ENCODE measurements around the gene NDFIP2. TPM values are rescaled to one million over a fixed set of nuclear protein-coding genes. Genes with fewer than 3 reads are reported as not detected.

The NDFIP2 gene
- total and polyA plus RNA-seq, 2 experiments from 2014 or later, result 28.3 to 28.7 TPM

DNA sequence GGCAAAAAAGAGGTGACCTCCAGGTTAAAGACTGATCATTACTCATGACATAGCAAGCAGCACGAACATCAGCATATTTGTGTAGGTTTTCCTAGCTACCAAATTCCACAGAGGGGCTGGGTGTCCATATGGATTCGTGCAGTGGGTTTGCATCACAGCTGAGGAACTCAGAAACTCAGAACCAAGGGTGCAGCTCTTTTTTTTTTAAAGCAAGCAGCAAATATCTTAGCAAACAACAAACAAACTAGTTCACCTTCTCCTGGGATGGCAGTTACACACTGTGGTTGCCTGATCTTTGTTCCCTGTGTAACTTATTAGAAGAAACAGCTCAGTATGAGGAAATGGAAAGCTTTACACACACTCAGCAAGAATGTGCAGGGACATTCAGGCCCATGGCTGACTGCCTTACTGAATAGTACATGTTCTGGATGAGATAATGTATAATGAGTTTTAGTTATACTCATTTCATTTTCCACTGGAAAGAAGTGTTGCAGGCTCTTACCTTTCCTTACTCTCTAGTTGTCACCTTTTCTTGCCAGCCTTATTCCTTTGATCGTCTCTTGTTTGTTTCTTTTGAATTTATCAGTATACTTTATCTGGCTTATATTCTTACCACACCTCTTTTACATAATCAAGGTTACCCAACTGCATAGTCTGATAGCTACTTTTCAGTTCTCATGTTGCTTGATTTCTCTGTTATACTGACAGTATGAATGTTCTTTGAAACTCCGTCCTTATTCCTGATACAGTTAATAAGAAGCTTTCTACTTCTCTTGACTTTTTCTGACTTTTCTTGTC lies 4.3 kb downstream of the NDFIP2 start:
- Mint-ChIP-seq H3K9me3 (no peaks in the 10 kb centered on the region), H3K4me1 (peaks cover 23% of the 10 kb centered on the region; the same call in 2 of the 3 replicates), H3K27ac (no peak overlapping the region; the same call in 1 of the 2 replicates), H3K27me3 (ENCODE audit: insufficient read depth, low read depth, poor library complexity) (peaks cover 2% of the 10 kb centered on the region), H3K4me3 (no peak overlapping the region), H3K36me3 (ENCODE audit: low read depth) (peaks cover 4% of the 10 kb centered on the region; the same call in 2 of the 3 replicates)
- no peak for DNase-seq (ENCODE audit: low spot score)
- Histone ChIP-seq H3K79me2 (replicated peaks; ENCODE audit: insufficient read depth) (peaks cover 87% of the 10 kb centered on the region), H3K36me3 (ENCODE audit: insufficient read depth) (no peaks in the 10 kb centered on the region), H3K9me2 (ENCODE audit: insufficient read depth) (peaks cover 9% of the 10 kb centered on the region), H3K4me3 (no peak overlapping the region), H3F3A (replicated peaks; ENCODE audit: low read depth) (0 out of 2 replicates have a peak, but pooled peaks cover 7% of the 10 kb centered on the region), H3K27ac (ENCODE audit: low read depth) (no peak overlapping the region), H2AFZ (no peak overlapping the region), H3K4me1 (ENCODE audit: insufficient read depth) (peaks cover 20% of the 10 kb centered on the region), H3K4me2 (no peak overlapping the region; the same call in 1 of the 2 replicates), H3K27me3 (ENCODE audit: insufficient read depth) (peaks cover 3% of the 10 kb centered on the region; the same call in 1 of the 2 replicates), H4K20me1 (replicated peaks; ENCODE audit: insufficient read depth) (no peaks in the 10 kb centered on the region)
- TF ChIP-seq JUNB (IDR thresholded peaks at IDR 0.05; ENCODE audit: unreplicated experiment) (no peak), CREB1 (CRISPR knock-in tag; IDR thresholded peaks at IDR 0.05; ENCODE audit: low read depth) (no peak), ZNF114 (CRISPR knock-in tag; IDR thresholded peaks at IDR 0.05) (no peak)
- TF ChIP-seq, protein P1, sequence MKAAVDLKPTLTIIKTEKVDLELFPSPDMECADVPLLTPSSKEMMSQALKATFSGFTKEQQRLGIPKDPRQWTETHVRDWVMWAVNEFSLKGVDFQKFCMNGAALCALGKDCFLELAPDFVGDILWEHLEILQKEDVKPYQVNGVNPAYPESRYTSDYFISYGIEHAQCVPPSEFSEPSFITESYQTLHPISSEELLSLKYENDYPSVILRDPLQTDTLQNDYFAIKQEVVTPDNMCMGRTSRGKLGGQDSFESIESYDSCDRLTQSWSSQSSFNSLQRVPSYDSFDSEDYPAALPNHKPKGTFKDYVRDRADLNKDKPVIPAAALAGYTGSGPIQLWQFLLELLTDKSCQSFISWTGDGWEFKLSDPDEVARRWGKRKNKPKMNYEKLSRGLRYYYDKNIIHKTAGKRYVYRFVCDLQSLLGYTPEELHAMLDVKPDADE (IDR thresholded peaks at IDR 0.05), result no peak
- TF ChIP-seq, protein P2, sequence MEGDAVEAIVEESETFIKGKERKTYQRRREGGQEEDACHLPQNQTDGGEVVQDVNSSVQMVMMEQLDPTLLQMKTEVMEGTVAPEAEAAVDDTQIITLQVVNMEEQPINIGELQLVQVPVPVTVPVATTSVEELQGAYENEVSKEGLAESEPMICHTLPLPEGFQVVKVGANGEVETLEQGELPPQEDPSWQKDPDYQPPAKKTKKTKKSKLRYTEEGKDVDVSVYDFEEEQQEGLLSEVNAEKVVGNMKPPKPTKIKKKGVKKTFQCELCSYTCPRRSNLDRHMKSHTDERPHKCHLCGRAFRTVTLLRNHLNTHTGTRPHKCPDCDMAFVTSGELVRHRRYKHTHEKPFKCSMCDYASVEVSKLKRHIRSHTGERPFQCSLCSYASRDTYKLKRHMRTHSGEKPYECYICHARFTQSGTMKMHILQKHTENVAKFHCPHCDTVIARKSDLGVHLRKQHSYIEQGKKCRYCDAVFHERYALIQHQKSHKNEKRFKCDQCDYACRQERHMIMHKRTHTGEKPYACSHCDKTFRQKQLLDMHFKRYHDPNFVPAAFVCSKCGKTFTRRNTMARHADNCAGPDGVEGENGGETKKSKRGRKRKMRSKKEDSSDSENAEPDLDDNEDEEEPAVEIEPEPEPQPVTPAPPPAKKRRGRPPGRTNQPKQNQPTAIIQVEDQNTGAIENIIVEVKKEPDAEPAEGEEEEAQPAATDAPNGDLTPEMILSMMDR (conservative IDR thresholded peaks at IDR 0.05; ENCODE audit: low read depth in 2 of 2), result no peak
- no peak for ATAC-seq

DNA sequence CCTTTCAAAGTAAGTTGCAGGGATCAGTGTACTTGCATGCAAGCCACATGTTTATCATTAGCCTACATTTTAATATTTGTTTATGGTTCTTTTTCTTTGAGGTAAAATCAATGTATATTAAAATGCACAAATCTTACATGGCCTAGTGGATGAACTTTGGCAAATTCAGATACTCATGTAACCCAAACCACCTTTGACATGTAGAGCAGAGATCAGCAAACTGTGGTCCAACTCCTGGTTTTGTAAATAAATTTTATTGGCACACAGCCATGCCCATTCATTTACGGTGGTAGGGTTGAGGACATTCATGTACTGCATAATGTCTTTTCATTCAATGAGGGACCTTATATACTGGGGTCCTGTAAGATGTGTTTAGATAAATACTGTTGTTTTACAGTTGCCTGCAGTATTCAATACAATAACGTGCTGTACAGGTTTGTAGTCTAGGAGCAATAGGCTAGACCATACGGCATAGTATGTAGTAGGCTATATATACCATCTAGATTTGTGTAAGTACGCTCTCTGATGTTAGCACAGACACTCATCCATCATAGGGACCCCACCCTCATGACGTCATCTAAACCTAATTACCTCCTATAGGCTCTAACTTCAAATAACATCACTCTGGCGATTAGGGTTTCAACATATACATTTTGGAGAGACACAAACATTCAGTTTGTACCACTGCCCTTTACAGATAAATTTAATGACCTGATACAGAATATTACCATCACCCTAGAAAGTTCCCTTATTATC lies 5.7 kb downstream of the NDFIP2 start:
- Histone ChIP-seq H3K27ac (ENCODE audit: low read depth) (no peak overlapping the region), H3K4me3 (no peak overlapping the region), H3K4me2 (no peak overlapping the region), H4K20me1 (replicated peaks; ENCODE audit: insufficient read depth) (no peaks in the 10 kb centered on the region), H3K27me3 (ENCODE audit: insufficient read depth) (no peaks in the 10 kb centered on the region), H3K4me1 (ENCODE audit: insufficient read depth) (peaks cover 33% of the 10 kb centered on the region), H3F3A (replicated peaks; ENCODE audit: low read depth) (0 out of 2 replicates have a peak, but pooled peaks cover under 1% of the 10 kb centered on the region), H3K79me2 (replicated peaks; ENCODE audit: insufficient read depth) (peaks cover 99% of the 10 kb centered on the region), H3K36me3 (ENCODE audit: insufficient read depth) (no peaks in the 10 kb centered on the region), H3K9me2 (ENCODE audit: insufficient read depth) (peaks cover 9% of the 10 kb centered on the region), H2AFZ (no peak overlapping the region)
- TF ChIP-seq, protein P3, sequence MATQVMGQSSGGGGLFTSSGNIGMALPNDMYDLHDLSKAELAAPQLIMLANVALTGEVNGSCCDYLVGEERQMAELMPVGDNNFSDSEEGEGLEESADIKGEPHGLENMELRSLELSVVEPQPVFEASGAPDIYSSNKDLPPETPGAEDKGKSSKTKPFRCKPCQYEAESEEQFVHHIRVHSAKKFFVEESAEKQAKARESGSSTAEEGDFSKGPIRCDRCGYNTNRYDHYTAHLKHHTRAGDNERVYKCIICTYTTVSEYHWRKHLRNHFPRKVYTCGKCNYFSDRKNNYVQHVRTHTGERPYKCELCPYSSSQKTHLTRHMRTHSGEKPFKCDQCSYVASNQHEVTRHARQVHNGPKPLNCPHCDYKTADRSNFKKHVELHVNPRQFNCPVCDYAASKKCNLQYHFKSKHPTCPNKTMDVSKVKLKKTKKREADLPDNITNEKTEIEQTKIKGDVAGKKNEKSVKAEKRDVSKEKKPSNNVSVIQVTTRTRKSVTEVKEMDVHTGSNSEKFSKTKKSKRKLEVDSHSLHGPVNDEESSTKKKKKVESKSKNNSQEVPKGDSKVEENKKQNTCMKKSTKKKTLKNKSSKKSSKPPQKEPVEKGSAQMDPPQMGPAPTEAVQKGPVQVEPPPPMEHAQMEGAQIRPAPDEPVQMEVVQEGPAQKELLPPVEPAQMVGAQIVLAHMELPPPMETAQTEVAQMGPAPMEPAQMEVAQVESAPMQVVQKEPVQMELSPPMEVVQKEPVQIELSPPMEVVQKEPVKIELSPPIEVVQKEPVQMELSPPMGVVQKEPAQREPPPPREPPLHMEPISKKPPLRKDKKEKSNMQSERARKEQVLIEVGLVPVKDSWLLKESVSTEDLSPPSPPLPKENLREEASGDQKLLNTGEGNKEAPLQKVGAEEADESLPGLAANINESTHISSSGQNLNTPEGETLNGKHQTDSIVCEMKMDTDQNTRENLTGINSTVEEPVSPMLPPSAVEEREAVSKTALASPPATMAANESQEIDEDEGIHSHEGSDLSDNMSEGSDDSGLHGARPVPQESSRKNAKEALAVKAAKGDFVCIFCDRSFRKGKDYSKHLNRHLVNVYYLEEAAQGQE (IDR thresholded peaks at IDR 0.05; ENCODE audit: unreplicated experiment), result no peak
- TF ChIP-seq EZH2 (IDR thresholded peaks at IDR 0.05; ENCODE audit: low read depth, unreplicated experiment), result no peak
- TF ChIP-seq STAT1 (IDR thresholded peaks at IDR 0.05; ENCODE audit: unreplicated experiment), result no peak
- TF ChIP-seq, protein P1 (IDR thresholded peaks at IDR 0.05), result no peak
- TF ChIP-seq POLR2AphosphoS5 (IDR thresholded peaks at IDR 0.05; ENCODE audit: low read depth), result no peak
- TF ChIP-seq NANOG (IDR thresholded peaks at IDR 0.05; ENCODE audit: borderline replicate concordance), result no peak
- Mint-ChIP-seq H3K27ac (no peak overlapping the region), H3K27me3 (ENCODE audit: insufficient read depth, low read depth, poor library complexity) (no peaks in the 10 kb centered on the region), H3K4me1 (peaks cover 36% of the 10 kb centered on the region), H3K36me3 (ENCODE audit: low read depth) (peaks cover 4% of the 10 kb centered on the region; the same call in 2 of the 3 replicates), H3K9me3 (no peaks in the 10 kb centered on the region), H3K4me3 (no peak overlapping the region)
- ATAC-seq (no peak), DNase-seq (ENCODE audit: low spot score) (no peak)

Data from GM23338 (cell line).